MM.1S (cell line): ENCODE results near the gene GREB1.

Experiments
- EZH2 ChIP-seq: fragments of 300-600 bp; sonication (generic); optimal IDR thresholded peaks from 2 replicates; pipeline ENCODE3; 2017; ENCODE audit warnings: low read depth, mild to moderate bottlenecking, antibody characterized with exemption, low read length, mixed read lengths
- EZH2phosphoT487 ChIP-seq: fragments of 300-600 bp; sonication (generic); IDR thresholded peaks from 2 replicates; pipeline ENCODE4 v1.6.1; 2018; ENCODE audit warnings: antibody characterized with exemption, low read length
- TF ChIP-seq, protein P1 (sequence below): fragments of 300-600 bp; sonication (generic); IDR thresholded peaks from 2 replicates; pipeline ENCODE4 v1.5.1; 2016; ENCODE audit warnings: antibody characterized with exemption, low read length, mixed read lengths

DNA sequence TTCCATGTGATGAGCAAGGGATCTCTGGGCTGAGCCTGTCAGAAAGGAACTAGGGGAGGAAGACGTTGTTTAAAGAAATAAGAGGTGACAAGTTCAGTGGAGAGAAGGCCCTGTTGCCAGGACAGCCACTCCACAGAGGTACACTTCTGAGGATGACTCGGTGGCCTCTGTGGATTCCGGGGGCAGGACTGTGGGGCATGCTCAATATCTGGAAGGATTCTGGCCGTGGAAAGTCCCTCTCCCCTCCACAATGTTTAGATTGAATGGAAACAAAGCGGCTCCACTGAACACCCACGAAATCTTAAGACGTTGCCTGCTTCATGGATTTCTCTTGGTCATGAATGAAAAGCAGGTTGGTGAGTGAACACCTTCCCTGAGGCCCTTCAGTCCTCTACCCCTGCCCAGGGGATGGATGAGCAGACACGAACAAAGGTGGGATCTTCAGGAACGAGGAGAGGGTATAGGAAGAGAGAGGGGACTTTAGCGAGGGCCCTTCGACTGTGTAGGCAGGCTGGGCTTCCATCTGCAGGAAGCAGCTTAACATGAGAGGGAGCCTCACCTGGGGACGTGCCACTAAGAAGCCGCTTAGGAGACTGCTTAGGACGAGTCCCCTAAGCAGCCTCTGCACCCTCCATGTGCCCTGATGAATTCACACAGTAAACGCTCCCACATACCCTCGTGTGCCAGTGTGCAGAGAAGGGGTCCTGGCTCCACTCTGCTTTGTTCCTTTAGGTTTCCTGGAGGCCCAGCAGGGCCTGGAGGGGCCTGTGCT lies 134.2 kb downstream of the GREB1 start:
- TF ChIP-seq, protein P1, sequence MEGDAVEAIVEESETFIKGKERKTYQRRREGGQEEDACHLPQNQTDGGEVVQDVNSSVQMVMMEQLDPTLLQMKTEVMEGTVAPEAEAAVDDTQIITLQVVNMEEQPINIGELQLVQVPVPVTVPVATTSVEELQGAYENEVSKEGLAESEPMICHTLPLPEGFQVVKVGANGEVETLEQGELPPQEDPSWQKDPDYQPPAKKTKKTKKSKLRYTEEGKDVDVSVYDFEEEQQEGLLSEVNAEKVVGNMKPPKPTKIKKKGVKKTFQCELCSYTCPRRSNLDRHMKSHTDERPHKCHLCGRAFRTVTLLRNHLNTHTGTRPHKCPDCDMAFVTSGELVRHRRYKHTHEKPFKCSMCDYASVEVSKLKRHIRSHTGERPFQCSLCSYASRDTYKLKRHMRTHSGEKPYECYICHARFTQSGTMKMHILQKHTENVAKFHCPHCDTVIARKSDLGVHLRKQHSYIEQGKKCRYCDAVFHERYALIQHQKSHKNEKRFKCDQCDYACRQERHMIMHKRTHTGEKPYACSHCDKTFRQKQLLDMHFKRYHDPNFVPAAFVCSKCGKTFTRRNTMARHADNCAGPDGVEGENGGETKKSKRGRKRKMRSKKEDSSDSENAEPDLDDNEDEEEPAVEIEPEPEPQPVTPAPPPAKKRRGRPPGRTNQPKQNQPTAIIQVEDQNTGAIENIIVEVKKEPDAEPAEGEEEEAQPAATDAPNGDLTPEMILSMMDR, result no peak
- TF ChIP-seq EZH2 (no peak), EZH2phosphoT487 (no peak)
